ENCODE data around the gene UCK2.

Gene UCK2

DNA sequence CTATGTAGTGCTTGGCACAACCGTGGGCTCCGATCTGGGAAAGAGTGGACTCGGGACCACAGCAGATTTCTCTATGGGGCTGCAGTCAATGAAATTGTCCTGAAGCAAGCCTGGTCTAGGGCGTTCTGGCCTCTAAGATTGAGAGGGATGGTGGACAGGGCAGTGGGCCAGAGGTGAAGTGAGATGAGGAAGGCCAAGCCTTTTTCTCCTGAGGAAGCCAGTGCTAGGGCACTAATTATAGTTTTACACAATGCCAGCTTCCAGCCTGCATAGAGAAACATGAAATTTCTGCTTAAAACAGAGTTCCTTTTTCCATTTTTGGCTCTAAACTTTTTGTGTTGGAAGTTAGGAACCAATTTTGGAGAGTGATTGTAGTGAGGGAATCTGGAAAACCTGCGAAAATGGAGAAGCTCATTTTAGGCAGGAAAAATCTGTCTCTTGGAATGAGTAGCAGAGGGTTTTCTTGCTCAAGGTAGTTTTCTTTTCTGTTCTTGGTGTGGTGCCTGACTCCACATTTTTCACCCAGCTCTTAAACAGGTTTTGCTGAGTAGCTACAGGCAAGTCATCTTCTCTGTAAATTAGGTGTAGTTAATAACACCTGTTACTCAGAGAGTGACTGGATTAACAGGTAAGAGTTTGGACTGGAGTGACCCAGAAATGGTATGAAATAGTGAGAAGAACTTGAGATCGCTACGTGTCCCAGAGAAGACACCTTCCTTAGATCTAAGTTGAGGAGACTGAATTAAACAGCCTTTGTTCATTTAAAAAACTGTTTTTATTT, 22.1 kb downstream of the UCK2 start:
- no peak overlapping the region for H3K4me3 ChIP-seq (ENCODE audit: low read length)
- no peak for DNase-seq (ENCODE audit: low read depth)
- TF ChIP-seq, protein P1, sequence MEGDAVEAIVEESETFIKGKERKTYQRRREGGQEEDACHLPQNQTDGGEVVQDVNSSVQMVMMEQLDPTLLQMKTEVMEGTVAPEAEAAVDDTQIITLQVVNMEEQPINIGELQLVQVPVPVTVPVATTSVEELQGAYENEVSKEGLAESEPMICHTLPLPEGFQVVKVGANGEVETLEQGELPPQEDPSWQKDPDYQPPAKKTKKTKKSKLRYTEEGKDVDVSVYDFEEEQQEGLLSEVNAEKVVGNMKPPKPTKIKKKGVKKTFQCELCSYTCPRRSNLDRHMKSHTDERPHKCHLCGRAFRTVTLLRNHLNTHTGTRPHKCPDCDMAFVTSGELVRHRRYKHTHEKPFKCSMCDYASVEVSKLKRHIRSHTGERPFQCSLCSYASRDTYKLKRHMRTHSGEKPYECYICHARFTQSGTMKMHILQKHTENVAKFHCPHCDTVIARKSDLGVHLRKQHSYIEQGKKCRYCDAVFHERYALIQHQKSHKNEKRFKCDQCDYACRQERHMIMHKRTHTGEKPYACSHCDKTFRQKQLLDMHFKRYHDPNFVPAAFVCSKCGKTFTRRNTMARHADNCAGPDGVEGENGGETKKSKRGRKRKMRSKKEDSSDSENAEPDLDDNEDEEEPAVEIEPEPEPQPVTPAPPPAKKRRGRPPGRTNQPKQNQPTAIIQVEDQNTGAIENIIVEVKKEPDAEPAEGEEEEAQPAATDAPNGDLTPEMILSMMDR (conservative IDR thresholded peaks at IDR 0.05; ENCODE audit: low read length): no peak

DNA sequence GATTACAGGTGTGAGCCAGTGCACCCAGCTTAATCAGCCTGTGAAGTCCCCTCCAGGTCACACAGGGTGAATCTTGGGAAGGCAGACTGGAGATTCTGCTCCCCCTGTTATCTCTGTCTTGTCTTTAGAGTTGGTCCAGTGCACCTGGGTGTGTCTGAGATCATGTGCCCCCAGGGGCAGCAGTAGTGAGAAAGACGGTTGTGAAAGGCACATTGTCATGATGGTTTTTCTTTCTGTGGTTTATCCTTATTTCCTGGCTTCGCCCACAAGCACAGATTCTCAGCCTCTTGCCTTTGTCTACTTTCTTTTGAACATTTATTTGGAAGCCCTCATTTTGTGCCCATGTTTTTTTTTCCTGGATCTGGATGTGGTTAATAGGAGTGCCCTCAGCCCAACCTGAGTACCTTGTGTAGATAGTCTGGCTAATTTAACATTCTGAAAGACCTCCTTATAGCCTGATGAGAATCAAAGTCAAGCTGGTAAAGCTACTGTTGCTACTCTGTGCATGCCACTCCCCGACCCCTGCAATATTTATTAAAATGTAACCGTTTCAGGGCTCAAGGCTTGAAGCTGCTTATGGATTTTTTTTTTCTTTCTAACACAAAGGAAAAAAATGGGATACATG, 23.7 kb downstream of the UCK2 start:
- peak; percentile 46 for DNase-seq (ENCODE audit: low read depth)
- no peak overlapping the region for H3K4me3 ChIP-seq (ENCODE audit: low read length)
- TF ChIP-seq, protein P1 (conservative IDR thresholded peaks at IDR 0.05; ENCODE audit: low read length): no peak

DNA sequence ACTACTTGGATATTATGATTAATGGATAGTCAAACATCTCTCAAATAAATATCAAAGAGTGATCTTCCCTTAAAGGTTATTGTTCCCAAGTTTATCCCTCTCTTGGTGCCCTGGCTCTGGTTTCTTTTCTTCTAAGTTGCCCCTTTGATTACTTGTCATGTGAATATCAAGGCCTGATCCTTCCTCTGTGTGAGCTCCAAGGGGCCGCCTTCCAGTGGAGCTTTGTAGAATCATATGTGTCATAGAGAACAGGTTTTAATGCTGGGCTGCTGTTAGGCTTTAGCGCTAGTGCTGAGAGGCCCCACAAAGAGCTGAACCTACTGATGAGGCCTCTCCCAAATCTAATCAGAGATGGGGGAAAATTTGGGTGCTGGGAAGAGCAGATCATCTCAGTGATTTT, 25.5 kb downstream of the UCK2 start:
- TF ChIP-seq, protein P1 (conservative IDR thresholded peaks at IDR 0.05; ENCODE audit: low read length): no peak
- no peak overlapping the region for H3K4me3 ChIP-seq (ENCODE audit: low read length)
- DNase-seq (ENCODE audit: low read depth): no peak

DNA sequence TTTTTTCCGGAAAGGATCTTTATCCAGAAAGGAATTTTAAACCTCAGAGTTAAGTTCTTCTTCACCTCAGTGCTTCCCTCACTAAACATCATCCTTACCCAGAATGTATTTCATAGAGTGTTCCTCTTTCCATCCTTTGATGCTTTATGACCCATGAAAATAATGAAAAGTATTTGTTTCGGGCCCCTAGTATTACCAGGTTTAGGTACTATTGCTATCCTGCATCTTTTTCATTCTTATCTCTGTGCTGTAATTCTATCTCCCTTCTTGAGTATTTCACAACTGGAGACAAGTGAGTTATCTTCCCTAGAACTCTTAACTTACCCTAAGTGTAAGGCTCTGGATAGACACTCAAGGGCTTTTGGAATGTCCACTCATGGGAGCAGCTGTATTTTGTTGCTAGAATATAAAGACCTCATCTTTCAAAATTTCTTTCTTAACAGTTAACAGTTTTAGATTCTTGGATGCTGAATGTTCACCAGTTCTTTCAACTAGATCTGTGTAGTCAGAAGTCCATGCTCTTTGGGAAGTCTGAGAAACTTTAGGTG, 26.2 kb downstream of the UCK2 start:
- DNase-seq (ENCODE audit: low read depth): peak; percentile 72
- TF ChIP-seq, protein P1 (conservative IDR thresholded peaks at IDR 0.05; ENCODE audit: low read length): no peak
- H3K4me3 ChIP-seq (ENCODE audit: low read length): peak overlapping the region; percentile 20; the same call in 1 of the 2 replicates

DNA sequence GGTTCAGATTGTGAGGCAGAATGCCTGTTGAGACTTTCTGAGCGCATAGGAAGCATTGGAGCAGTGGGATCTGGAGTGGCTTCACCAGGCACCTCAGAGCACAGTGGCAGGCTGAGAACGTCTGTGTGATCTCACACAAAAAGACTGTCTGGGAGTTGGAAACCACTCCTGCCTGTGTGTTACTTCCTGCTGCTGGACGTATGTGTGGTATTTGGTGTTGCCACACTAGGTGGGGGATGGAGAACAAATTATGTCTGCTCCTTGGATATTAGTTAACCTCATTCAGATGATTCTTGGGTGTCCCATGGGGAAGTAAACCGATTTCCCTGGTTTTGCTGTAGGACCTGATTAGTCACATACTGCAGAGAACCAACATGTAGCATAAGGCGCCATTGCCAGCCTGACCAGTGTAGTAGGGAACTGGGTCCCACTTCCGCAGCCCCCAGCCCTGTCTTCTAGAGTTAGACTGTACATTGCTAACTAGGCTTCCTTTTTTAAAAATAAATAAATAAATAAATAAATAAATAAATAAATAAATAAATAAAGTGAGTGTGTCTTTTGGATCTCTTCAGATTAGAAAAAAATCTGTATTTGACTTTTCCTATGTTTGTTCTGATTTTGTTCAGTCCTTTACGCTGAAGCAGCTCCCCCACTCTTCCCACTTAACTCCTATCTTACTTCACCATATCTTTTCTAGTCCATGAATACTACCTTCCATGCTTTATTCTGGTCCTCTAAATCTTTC, 26.9 kb downstream of the UCK2 start:
- TF ChIP-seq, protein P1 (conservative IDR thresholded peaks at IDR 0.05; ENCODE audit: low read length): no peak
- peak; percentile 99 for DNase-seq (ENCODE audit: low read depth)
- peak overlapping the region; percentile 20; the same call in 1 of the 2 replicates for H3K4me3 ChIP-seq (ENCODE audit: low read length)

DNA sequence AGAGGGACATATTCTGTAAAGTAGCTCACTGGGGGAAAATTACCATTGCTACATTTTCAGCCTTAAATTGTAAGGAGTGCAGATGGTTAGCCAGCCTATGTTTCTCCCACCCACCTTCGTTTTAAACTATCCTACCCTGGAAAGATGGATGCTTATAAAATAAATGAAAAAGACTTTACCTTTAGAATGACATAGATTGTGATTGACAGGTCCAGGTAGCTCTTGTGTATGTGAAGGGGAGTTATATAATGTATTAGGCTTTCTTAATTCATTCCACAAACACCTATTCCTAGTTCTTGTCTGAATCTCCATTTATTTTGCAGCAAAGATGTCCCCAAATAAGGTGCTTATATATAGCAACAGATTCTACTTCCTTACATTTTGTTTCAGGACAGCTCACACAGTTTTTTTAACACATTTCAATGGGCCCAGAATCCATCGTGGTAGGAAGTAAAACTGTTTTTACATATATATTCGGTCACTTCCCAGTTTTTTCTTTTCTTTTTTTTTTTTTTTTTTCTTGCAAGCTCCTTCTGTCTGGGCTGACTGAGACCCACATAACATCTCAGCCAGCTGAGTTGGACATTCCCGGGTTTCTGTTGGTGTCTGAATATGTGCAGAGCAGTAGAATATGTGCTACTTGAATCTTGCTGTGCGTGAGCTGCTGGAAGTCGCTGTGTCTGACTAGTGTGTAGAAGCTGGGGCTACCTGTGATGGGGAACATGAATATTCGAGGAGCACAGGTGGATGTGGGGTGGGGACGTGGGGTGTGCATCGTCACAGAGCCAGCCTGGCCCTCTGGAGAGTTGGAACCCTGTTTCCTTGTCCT, 27.8 kb downstream of the UCK2 start:
- TF ChIP-seq, protein P1 (conservative IDR thresholded peaks at IDR 0.05; ENCODE audit: low read length): no peak

More for the DNA sequence above, 27.8 kb downstream of the UCK2 start:
- no peak for DNase-seq (ENCODE audit: low read depth)
- H3K4me3 ChIP-seq (ENCODE audit: low read length): no peak overlapping the region
